GM13977 (cell line): Measurements from ENCODE around the gene BTBD7.
A peak's percentile ranks its signal among the peaks of the same experiment; 100 is the strongest.

Source experiments
- DNase-seq: peaks from one replicate; pipeline ENCODE4 v3.0.0; 2012; ENCODE audit warnings: low spot score
- in situ Hi-C: fragments of 300-500 bp; cut with MboI; formaldehyde crosslinking; loops from one replicate; pipeline ENCODE4 v1.12.0; 2022; ENCODE audit warnings: low sequenced_read_pairs, low pct_unique_long_range_greater_than_20kb, mixed read lengths, inconsistent platforms; ENCODE audit not compliant: unreplicated experiment
- TF ChIP-seq, protein P1 (sequence below): IDR thresholded peaks from 2 replicates; pipeline ENCODE4 v1.5.1; 2012; ENCODE audit warnings: mild to moderate bottlenecking, control low read depth; ENCODE audit not compliant: insufficient read depth; ENCODE audit errors: extremely low read depth, missing control alignments

BTBD7 gene

DNA sequence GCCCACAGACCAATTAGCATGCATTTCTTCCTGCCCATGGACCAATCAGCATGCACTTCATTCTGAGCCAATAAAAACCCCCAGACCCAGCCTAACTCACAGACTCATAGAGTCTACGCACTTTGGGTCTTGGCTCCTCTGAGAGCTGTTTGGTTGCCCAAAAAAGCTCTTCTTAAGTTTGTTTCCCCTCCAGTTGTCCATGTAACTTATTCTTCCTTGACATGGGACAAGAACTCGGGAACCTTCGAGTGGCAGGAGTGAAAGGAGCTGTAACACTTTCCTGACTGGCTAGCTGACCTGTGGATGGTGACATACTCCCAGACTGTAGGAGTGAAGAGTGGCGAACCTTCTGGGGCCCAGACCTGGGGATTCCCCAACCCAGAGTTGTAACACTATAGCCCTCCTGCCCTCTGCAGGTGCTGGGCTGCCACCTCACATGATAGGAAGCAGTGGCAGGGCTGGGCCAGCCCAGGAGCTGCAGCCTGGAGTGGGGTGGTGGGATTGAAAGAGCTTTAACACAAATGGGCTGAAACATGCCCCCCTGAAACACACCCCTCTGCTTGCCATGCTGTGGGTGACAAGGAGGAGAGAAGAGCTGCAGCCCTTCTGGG lies 4.4 kb upstream of the BTBD7 start:
- no peak for DNase-seq
- TF ChIP-seq, protein P1, sequence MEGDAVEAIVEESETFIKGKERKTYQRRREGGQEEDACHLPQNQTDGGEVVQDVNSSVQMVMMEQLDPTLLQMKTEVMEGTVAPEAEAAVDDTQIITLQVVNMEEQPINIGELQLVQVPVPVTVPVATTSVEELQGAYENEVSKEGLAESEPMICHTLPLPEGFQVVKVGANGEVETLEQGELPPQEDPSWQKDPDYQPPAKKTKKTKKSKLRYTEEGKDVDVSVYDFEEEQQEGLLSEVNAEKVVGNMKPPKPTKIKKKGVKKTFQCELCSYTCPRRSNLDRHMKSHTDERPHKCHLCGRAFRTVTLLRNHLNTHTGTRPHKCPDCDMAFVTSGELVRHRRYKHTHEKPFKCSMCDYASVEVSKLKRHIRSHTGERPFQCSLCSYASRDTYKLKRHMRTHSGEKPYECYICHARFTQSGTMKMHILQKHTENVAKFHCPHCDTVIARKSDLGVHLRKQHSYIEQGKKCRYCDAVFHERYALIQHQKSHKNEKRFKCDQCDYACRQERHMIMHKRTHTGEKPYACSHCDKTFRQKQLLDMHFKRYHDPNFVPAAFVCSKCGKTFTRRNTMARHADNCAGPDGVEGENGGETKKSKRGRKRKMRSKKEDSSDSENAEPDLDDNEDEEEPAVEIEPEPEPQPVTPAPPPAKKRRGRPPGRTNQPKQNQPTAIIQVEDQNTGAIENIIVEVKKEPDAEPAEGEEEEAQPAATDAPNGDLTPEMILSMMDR = peak; percentile 42
- in situ Hi-C loops = no loop called here

DNA sequence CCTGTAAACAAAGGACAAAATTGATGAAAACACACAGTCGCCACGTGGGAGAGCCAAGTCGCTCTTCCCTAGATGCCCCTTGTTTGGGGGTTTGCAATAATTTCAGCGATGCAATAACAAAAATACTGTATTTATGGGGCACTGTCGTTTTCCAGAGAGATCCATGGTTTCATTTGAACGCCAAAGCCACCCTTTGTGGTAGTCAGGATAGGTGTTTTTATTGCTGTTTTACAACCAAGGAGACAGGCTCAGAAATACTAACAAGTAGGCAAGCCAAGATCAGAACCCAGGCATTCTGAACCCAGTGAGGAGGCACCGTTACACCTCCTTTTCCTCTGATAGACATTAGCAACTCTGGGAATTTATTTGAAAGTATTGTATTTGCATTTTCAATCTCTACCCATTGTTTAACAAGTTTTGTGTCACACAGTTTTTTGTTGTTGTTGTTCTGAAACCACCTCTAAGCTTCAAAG lies 831 bp upstream of the BTBD7 start:
- in situ Hi-C loops = no loop called here
- no peak for DNase-seq
- TF ChIP-seq, protein P1 = no peak

DNA sequence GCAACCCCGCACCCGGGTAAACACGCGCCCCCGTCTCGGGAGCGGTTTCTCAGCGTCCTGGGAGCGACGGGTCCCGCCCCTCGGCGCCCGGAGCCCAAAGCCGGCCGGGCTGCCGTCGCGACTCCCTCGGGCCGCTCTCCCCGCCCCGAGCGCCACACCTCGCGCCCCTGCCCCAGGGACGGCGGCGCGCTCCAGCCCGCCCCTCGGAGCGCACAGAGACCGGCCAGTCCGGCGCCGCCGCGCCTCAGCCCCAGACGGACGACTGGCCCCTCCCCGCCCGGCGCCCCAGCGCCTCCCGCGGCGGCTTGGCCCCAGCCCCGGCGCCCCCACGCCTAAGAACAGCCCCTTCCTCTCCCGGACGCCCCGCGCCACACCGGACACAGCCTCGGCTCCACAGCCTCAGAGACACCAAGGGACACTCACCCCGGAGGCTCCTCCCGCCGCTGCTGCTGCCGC lies 411 bp downstream of the BTBD7 start:
- in situ Hi-C loops = no loop called here
- TF ChIP-seq, protein P1 = no peak
- DNase-seq = peak; percentile 81

DNA sequence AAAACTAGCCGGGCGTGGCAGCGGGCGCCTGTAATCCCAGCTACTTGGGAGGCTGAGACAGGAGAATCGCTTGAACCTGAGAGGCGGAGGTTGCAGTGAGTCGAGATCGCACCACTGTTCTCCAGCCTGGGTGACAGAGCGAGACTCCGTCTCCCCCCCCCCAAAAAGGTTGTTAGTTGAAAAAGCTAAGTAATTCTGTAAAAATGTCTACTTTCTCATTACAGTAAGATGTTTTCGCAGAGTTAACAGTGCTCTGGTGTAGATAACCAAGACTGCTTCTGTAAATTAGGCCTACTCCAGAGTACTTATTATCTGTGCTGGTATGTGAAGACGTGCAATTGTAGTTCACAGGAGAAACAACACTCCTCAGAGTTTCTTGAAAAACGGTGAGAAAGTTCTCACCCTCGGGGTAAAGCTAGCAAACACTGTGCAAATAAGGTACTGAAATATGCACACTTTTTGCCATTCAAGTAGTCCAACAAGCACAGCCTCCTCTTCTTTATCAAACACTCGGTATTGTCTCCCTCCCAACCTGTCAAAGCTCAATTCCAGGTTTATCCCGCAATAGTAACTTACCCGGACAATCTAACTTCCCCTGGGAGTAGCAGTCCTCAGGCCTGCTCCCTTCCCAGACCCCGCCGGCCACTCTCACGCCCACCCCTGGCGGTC lies 974 bp downstream of the BTBD7 start:
- TF ChIP-seq, protein P1 = no peak
- no peak for DNase-seq

DNA sequence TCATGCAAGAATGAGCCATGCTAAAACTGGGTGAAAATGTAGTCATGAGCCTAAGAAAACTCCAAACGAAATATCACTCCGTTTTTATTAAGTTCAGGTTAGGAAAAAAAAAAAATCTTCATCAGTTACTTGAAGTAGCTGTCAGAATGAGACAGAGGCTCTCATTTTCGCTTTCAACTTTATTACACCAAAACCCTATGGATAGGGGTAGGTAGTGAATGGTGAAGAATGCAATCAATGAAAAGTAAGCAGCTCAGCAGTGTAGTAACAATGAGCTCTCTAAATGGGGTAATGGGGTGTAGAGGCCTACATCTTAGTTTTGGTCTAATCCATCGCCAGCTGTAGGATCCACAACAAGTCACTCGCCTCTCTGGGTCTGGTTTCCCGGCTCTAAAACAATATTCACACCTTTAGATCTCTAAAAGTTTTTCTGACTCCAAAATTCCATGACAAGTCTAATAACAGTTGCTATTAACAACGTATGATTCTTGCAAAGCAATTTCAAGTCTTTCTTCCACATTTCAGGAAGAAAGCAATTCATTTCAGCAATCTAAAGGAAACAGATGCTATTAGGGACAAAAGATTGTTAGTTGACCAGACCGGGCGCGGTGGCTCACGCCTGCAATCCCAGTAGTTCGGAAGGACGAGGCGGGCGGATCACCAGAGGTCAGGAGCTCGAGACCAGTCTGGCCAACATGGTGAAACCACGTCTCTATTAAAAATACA lies 1.7 kb downstream of the BTBD7 start:
- TF ChIP-seq, protein P1 = no peak
- in situ Hi-C loops = no loop called here
- peak; percentile 52 for DNase-seq

More for the DNA sequence above, 974 bp downstream of the BTBD7 start:
- in situ Hi-C loops = no loop called here

DNA sequence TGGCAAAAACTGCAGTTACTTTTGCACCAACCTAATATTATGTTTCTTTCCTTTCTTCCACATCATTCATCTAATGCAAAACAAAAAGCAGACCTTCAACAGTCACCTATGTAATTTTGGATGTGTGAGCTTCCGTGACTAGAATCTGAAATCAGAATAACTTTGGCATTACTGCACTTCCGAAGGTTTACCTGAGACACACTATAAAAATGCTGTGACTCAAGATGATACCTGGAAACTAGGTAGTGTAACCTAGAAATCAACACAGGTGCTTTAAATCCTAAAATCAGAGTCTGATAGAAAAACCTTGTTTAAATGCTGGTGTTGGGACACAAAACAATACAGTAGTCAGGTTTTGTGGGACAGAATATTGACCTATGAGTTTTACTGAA lies 2.2 kb downstream of the BTBD7 start:
- in situ Hi-C loops = no loop called here
- TF ChIP-seq, protein P1 = no peak
- DNase-seq = no peak
